Esophagus squamous epithelium (tissue), 5 donors: ENCODE data around the gene NKD2. TPM values are rescaled to one million over a fixed set of nuclear protein-coding genes. Genes with fewer than 3 reads are reported as not detected.

Source experiments
- DNase-seq: peaks from one replicate; lab custom pipeline; 2025; lab: John Stamatoyannopoulos, UW
- H3K27ac ChIP-seq, 4 donors: fragments of 200-600 bp; sonication (generic); one replicate each; pipeline ENCODE4 v1.5.1; 2016 to 2019; ENCODE audit warnings: mild to moderate bottlenecking in 1 of 4
- H3K27me3 ChIP-seq, 4 donors: fragments of 200-600 bp; sonication (generic); 1 replicate in 3 of 4; 2 replicates in 1 of 4; pipeline versions ENCODE4 v1.5.1 to v1.6.0; 2017 to 2021; ENCODE audit warnings: antibody characterized with exemption in 1 of 4
- H3K36me3 ChIP-seq, 3 donors: fragments of 200-600 bp; sonication (generic); one replicate each; pipeline ENCODE4 v1.5.1; 2016 to 2019
- H3K4me1 ChIP-seq, 3 donors: fragments of 200-600 bp; sonication (generic); one replicate each; pipeline ENCODE4 v1.5.1; 2017 to 2019
- H3K4me3 ChIP-seq, 4 donors: fragments of 200-600 bp; sonication (generic); 1 replicate in 3 of 4; 2 replicates in 1 of 4; pipeline ENCODE4 v1.5.1; 2016 to 2019; ENCODE audit warnings: mild to moderate bottlenecking in 2 of 4, moderate library complexity in 1 of 4
- H3K9me3 ChIP-seq, 3 donors: fragments of 200-600 bp; sonication (generic); one replicate each; pipeline ENCODE4 v1.5.1; 2016 to 2019
- CTCF ChIP-seq, 6 experiments: fragments of 450-650 bp in 4 of 6; fragments of 200-600 bp in 2 of 6; sonication (generic) in 2 of 6; IDR thresholded peaks; one replicate each; pipeline ENCODE4 v1.5.1; 2016 to 2019; ENCODE audit warnings: antibody characterized with exemption in 6 of 6, mild to moderate bottlenecking in 4 of 6, moderate library complexity in 4 of 6
- POLR2A ChIP-seq, 4 donors: fragments of 450-650 bp; IDR thresholded peaks; one replicate each; pipeline ENCODE4 v1.6.1; 2017; ENCODE audit warnings: antibody characterized with exemption in 4 of 4, mild to moderate bottlenecking in 4 of 4, moderate library complexity in 3 of 4
- WGBS, 2 donors: methylation state at CpG; one replicate each; pipeline ENCODE4 v1.1.5; 2018; 5-methylcytosine and 5-hydroxymethylcytosine counted together
- intact Hi-C: fragments of 100-400 bp; cut with DNase I; formaldehyde crosslinking; loops from one replicate; pipeline ENCODE4 v1.15.0; 2022
- total RNA-seq, 4 donors: library from RNA; depleted of rRNA; stranded (reverse); fragments of >200 nt; gene quantifications; one replicate each; pipeline ENCODE4 v1.1.0, GENCODE V29; 2016
- donor health status: DM: yes; HTN: yes; CAD: no.

Gene NKD2
- total RNA-seq, 4 donors from 2014 or later: 1.2 to 11.3 (median 1.5) TPM

DNA sequence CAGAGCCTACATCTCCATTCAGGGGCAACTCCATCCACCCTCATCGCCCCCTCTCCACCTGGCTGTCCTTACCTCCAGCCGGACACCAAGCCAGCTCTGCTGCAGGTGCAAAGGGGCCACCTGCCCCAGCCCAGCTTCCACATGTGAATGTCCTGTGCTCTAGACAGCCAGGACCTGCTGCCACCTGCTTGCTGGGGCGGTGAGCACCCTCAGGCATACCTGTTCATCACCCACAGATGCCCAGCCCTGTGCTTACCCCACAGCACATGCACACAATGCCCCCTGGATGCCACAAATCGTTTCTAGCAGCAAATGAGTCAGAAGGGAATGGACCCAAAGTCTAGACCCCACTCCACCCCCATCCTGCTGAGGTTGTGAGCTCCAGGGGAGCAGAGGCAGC lies 13.3 kb upstream of the NKD2 start:
- WGBS, 2 donors: 20 to 73% methylated on average over 1 to 3 of the region's 4 CpGs

GRCh38 chr5:997001-997474 lies 11.6 kb upstream of the NKD2 start:
- H3K4me3 ChIP-seq: no peak overlapping the region
- 22 to 29% methylated on average over 4 of the region's 4 CpGs for WGBS, 2 donors
- TF ChIP-seq POLR2A (IDR thresholded peaks at IDR 0.05) (no peak), CTCF (IDR thresholded peaks at IDR 0.05) (no peak)
- H3K9me3 ChIP-seq: no peaks in the 10 kb centered on the region
- H3K27ac ChIP-seq: peak overlapping the region in 2 of 4 donors; percentile 59 to 65
- intact Hi-C loops: no loop called here
- H3K36me3 ChIP-seq: no peaks in the 10 kb centered on the region
- H3K4me1 ChIP-seq: peaks cover 0 to 25% (median 0%) of the 10 kb centered on the region in 3 donors
- peaks cover 0 to 82% (median 0%) of the 10 kb centered on the region in 4 donors for H3K27me3 ChIP-seq
- no peak for DNase-seq

More for the DNA sequence above, 13.3 kb upstream of the NKD2 start:
- TF ChIP-seq POLR2A (IDR thresholded peaks at IDR 0.05) (no peak), CTCF (IDR thresholded peaks at IDR 0.05) (no peak)
- Histone ChIP-seq H3K4me3 (no peak overlapping the region), H3K36me3 (no peaks in the 10 kb centered on the region), H3K27ac (no peak overlapping the region), H3K27me3 (peaks cover 0 to 83% (median 0%) of the 10 kb centered on the region in 4 donors), H3K9me3 (no peaks in the 10 kb centered on the region), H3K4me1 (peaks cover 0 to 41% (median 3%) of the 10 kb centered on the region in 3 donors)
- intact Hi-C loops: no loop called here
- no peak for DNase-seq

DNA sequence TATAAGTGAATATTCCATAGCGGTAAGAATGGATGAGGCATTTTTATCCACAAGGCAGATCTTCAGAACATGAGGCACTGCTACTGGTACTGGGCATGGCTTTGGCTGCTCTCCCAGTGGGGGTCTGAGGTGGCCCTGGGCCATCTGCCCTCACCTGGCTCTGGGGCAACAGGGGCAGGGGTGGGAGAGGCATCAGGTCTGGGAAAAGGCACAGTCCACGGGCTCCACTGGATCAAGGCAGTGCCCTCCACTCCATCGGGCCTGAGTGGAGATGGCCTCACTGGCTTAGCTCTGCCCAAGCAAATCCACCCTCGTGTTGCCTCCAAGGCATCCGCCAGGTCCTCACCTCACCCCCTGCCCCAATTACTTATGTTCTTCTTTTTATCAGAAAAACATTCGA lies 10.9 kb upstream of the NKD2 start:
- peaks cover 0 to 22% (median 0%) of the 10 kb centered on the region in 3 donors for H3K4me1 ChIP-seq
- 92 to 95% methylated on average over 6 of the region's 6 CpGs for WGBS, 2 donors
- intact Hi-C loops: no loop called here
- no peaks in the 10 kb centered on the region for H3K36me3 ChIP-seq
- no peak overlapping the region for H3K4me3 ChIP-seq
- no peaks in the 10 kb centered on the region for H3K9me3 ChIP-seq
- TF ChIP-seq CTCF (IDR thresholded peaks at IDR 0.05) (no peak), POLR2A (IDR thresholded peaks at IDR 0.05) (no peak)
- DNase-seq: no peak
- H3K27me3 ChIP-seq: peaks cover 0 to 81% (median 0%) of the 10 kb centered on the region in 4 donors
- H3K27ac ChIP-seq: peak overlapping the region in 2 of 4 donors; percentile 65 to 79

GRCh38 chr5:998246-999031 lies 10.2 kb upstream of the NKD2 start:
- intact Hi-C loops: no loop called here

More at GRCh38 chr5:998246-999031, 10.2 kb upstream of the NKD2 start:
- no peak overlapping the region for H3K4me3 ChIP-seq
- H3K9me3 ChIP-seq: no peaks in the 10 kb centered on the region
- 71 to 77% methylated on average over 3 to 7 of the region's 12 CpGs for WGBS, 2 donors
- peaks cover 0 to 77% (median 0%) of the 10 kb centered on the region in 4 donors for H3K27me3 ChIP-seq
- DNase-seq: no peak
- no peaks in the 10 kb centered on the region for H3K36me3 ChIP-seq
- H3K27ac ChIP-seq: peak overlapping the region in 3 of 4 donors; percentile 9 to 79 (median 65)
- TF ChIP-seq POLR2A (IDR thresholded peaks at IDR 0.05): no peak
- TF ChIP-seq CTCF (IDR thresholded peaks at IDR 0.05): no peak
- peaks cover 0 to 25% (median 0%) of the 10 kb centered on the region in 3 donors for H3K4me1 ChIP-seq
